Activated T-helper 17 cell treated with anti-CD3 and anti-CD28 coated beads, Interleukin-2, amount 50 U/mL, for 72 hours (primary cell): ENCODE data around the gene SLC6A7. TPM values are rescaled to one million over a fixed set of nuclear protein-coding genes. Genes with fewer than 3 reads are reported as not detected.

Experiments
- ATAC-seq: fragments of 150-1000 bp; cut with Tn5 transposase; replicated peaks from 2 replicates; pipeline ENCODE4 v1.10.0; 2021; ENCODE audit warnings: mild to moderate bottlenecking, moderate library complexity
- H3K27ac Mint-ChIP-seq: one replicate; pipeline ENCODE4 v1.8.0; 2022; ENCODE audit warnings: mixed read lengths
- H3K27me3 Mint-ChIP-seq: one replicate; pipeline ENCODE4 v1.8.0; 2022; ENCODE audit warnings: mixed read lengths
- H3K36me3 Mint-ChIP-seq: one replicate; pipeline ENCODE4 v1.8.0; 2022; ENCODE audit warnings: low read depth, mild to moderate bottlenecking, mixed read lengths
- H3K4me1 Mint-ChIP-seq: one replicate; pipeline ENCODE4 v1.8.0; 2022; ENCODE audit warnings: mixed read lengths
- H3K4me3 Mint-ChIP-seq: one replicate; pipeline ENCODE4 v1.8.0; 2022; ENCODE audit warnings: mild to moderate bottlenecking, mixed read lengths
- H3K9me3 Mint-ChIP-seq: one replicate; pipeline ENCODE4 v1.8.0; 2022; ENCODE audit warnings: mixed read lengths
- total RNA-seq, 2 donors: library from RNA; stranded (reverse); gene quantifications; one replicate each; pipeline ENCODE4 v1.2.3, GENCODE V29; 2022

SLC6A7 gene
- total RNA-seq, 2 donors from 2014 or later = not detected

GRCh38 chr5:150175536-150175935, 14.3 kb upstream of the SLC6A7 start:
- Mint-ChIP-seq H3K9me3 (no peaks in the 10 kb centered on the region), H3K4me1 (no peaks in the 10 kb centered on the region), H3K27me3 (peaks cover 28% of the 10 kb centered on the region), H3K27ac (no peak overlapping the region), H3K36me3 (no peaks in the 10 kb centered on the region), H3K4me3 (no peak overlapping the region)
- ATAC-seq = no peak

- no peaks in the 10 kb centered on the region for H3K9me3 Mint-ChIP-seq
- H3K27ac Mint-ChIP-seq = no peak overlapping the region
- H3K27me3 Mint-ChIP-seq = peaks cover 28% of the 10 kb centered on the region
- H3K36me3 Mint-ChIP-seq = no peaks in the 10 kb centered on the region
- H3K4me1 Mint-ChIP-seq = no peaks in the 10 kb centered on the region
- no peak for ATAC-seq
- no peak overlapping the region for H3K4me3 Mint-ChIP-seq
Observed at GRCh38 chr5:150176745-150177477, 13.0 kb upstream of the SLC6A7 start.

- Mint-ChIP-seq H3K4me1 (no peaks in the 10 kb centered on the region), H3K27ac (no peak overlapping the region), H3K9me3 (no peaks in the 10 kb centered on the region), H3K27me3 (peaks cover 23% of the 10 kb centered on the region), H3K36me3 (no peaks in the 10 kb centered on the region), H3K4me3 (no peak overlapping the region)
- no peak for ATAC-seq
Observed at GRCh38 chr5:150177721-150178120, 12.1 kb upstream of the SLC6A7 start.

GRCh38 chr5:150178262-150178661, 11.6 kb upstream of the SLC6A7 start:
- Mint-ChIP-seq H3K4me1 (no peaks in the 10 kb centered on the region), H3K27ac (no peak overlapping the region), H3K9me3 (no peaks in the 10 kb centered on the region), H3K4me3 (no peak overlapping the region), H3K27me3 (peaks cover 22% of the 10 kb centered on the region), H3K36me3 (no peaks in the 10 kb centered on the region)
- no peak for ATAC-seq

GRCh38 chr5:150179019-150179620, 10.7 kb upstream of the SLC6A7 start:
- H3K4me1 Mint-ChIP-seq = no peaks in the 10 kb centered on the region

GRCh38 chr5:150180241-150181026, 9.4 kb upstream of the SLC6A7 start:
- no peak for ATAC-seq
- Mint-ChIP-seq H3K4me3 (no peak overlapping the region), H3K36me3 (no peaks in the 10 kb centered on the region), H3K4me1 (no peaks in the 10 kb centered on the region), H3K27me3 (peaks cover 16% of the 10 kb centered on the region), H3K9me3 (no peaks in the 10 kb centered on the region), H3K27ac (no peak overlapping the region)

More at GRCh38 chr5:150179019-150179620, 10.7 kb upstream of the SLC6A7 start:
- Mint-ChIP-seq H3K27ac (no peak overlapping the region), H3K27me3 (peaks cover 16% of the 10 kb centered on the region), H3K36me3 (no peaks in the 10 kb centered on the region), H3K4me3 (no peak overlapping the region), H3K9me3 (no peaks in the 10 kb centered on the region)
- no peak for ATAC-seq

GRCh38 chr5:150181027-150181426, 8.8 kb upstream of the SLC6A7 start:
- Mint-ChIP-seq H3K27me3 (peaks cover 12% of the 10 kb centered on the region), H3K9me3 (no peaks in the 10 kb centered on the region), H3K27ac (no peak overlapping the region), H3K4me1 (no peaks in the 10 kb centered on the region), H3K4me3 (no peak overlapping the region), H3K36me3 (no peaks in the 10 kb centered on the region)
- ATAC-seq = no peak

- Mint-ChIP-seq H3K27me3 (peaks cover 9% of the 10 kb centered on the region), H3K27ac (peak overlapping the region; percentile 36), H3K9me3 (no peaks in the 10 kb centered on the region), H3K36me3 (no peaks in the 10 kb centered on the region), H3K4me3 (no peak overlapping the region), H3K4me1 (no peaks in the 10 kb centered on the region)
- no peak for ATAC-seq
Observed at GRCh38 chr5:150181766-150182545, 7.9 kb upstream of the SLC6A7 start.

- H3K4me3 Mint-ChIP-seq = no peak overlapping the region
- H3K27me3 Mint-ChIP-seq = peaks cover 13% of the 10 kb centered on the region
- H3K9me3 Mint-ChIP-seq = no peaks in the 10 kb centered on the region
- H3K4me1 Mint-ChIP-seq = no peaks in the 10 kb centered on the region
- H3K27ac Mint-ChIP-seq = no peak overlapping the region
- ATAC-seq = no peak
- H3K36me3 Mint-ChIP-seq = no peaks in the 10 kb centered on the region
Observed at GRCh38 chr5:150182774-150183173, 7.1 kb upstream of the SLC6A7 start.

- Mint-ChIP-seq H3K27ac (no peak overlapping the region), H3K9me3 (no peaks in the 10 kb centered on the region), H3K4me1 (no peaks in the 10 kb centered on the region), H3K36me3 (no peaks in the 10 kb centered on the region), H3K27me3 (peaks cover 13% of the 10 kb centered on the region), H3K4me3 (no peak overlapping the region)
- no peak for ATAC-seq
Observed at GRCh38 chr5:150183436-150183835, 6.4 kb upstream of the SLC6A7 start.

- Mint-ChIP-seq H3K4me3 (no peak overlapping the region), H3K36me3 (no peaks in the 10 kb centered on the region), H3K27ac (no peak overlapping the region), H3K9me3 (no peaks in the 10 kb centered on the region), H3K4me1 (no peaks in the 10 kb centered on the region), H3K27me3 (peaks cover 9% of the 10 kb centered on the region)
- ATAC-seq = no peak
Observed at GRCh38 chr5:150184006-150184405, 5.9 kb upstream of the SLC6A7 start.

GRCh38 chr5:150184990-150185912, 4.6 kb upstream of the SLC6A7 start:
- H3K36me3 Mint-ChIP-seq = no peaks in the 10 kb centered on the region
- no peaks in the 10 kb centered on the region for H3K9me3 Mint-ChIP-seq
- H3K4me1 Mint-ChIP-seq = no peaks in the 10 kb centered on the region
- no peak for ATAC-seq
- H3K27ac Mint-ChIP-seq = no peak overlapping the region
- peaks cover 15% of the 10 kb centered on the region for H3K27me3 Mint-ChIP-seq
- H3K4me3 Mint-ChIP-seq = no peak overlapping the region

GRCh38 chr5:150186137-150186536, 3.7 kb upstream of the SLC6A7 start:
- Mint-ChIP-seq H3K9me3 (no peaks in the 10 kb centered on the region), H3K27ac (no peak overlapping the region), H3K4me3 (no peak overlapping the region), H3K36me3 (no peaks in the 10 kb centered on the region), H3K27me3 (peaks cover 17% of the 10 kb centered on the region), H3K4me1 (no peaks in the 10 kb centered on the region)
- ATAC-seq = no peak
